GM12874 (cell line): ENCODE measurements around the gene ZRANB1.

Experiments used
- TF ChIP-seq, protein P1 (sequence below): IDR thresholded peaks from 2 replicates; pipeline ENCODE4 v1.5.1; 2011; ENCODE audit warnings: low read depth, mild to moderate bottlenecking, control low read depth, low read length, moderate library complexity; ENCODE audit not compliant: insufficient read depth

ZRANB1 gene

DNA sequence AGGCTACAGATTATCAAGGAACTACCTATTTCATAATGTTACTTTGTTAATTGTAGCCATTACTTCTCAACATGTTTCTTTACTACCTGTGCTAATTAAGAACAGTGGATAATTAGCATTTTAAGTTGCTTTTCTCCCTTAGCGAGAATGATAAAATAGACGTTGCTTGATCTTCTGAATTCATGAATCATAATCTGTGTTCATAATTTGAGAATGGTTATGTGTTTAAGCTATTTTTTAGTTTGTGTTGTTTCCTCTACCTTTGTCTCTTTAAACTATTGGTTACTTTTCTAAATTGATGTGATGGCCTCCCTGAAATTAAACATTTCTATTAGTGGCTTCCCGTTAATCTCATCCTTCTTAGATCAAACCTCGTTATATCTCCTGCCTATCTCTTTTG, at the start of gene ZRANB1:
ZRANB1 (plus strand) TSS at position 301 of the 400 bp plus-strand sequence. CDS start 371 bp downstream, outside the sequence.
- TF ChIP-seq, protein P1, sequence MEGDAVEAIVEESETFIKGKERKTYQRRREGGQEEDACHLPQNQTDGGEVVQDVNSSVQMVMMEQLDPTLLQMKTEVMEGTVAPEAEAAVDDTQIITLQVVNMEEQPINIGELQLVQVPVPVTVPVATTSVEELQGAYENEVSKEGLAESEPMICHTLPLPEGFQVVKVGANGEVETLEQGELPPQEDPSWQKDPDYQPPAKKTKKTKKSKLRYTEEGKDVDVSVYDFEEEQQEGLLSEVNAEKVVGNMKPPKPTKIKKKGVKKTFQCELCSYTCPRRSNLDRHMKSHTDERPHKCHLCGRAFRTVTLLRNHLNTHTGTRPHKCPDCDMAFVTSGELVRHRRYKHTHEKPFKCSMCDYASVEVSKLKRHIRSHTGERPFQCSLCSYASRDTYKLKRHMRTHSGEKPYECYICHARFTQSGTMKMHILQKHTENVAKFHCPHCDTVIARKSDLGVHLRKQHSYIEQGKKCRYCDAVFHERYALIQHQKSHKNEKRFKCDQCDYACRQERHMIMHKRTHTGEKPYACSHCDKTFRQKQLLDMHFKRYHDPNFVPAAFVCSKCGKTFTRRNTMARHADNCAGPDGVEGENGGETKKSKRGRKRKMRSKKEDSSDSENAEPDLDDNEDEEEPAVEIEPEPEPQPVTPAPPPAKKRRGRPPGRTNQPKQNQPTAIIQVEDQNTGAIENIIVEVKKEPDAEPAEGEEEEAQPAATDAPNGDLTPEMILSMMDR: no peak

DNA sequence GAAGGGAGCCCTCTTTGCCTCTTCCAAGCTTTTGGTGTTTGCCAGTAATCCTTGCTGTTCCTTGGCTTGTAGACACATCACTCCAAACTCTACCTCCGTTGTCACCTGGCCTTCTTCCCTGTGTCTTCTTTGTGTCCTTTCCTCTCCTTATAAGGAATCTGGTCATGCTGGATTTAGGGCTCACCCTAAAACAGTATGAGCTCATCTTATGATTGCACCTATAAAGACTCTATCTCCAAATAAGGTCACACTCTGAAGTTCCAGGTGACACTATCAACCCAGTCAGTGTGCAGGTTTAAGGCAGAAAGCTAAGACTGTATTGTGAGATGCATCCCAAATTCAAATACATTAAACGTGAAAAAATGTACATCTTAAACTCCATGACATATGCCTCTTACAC, 49.0 kb upstream of the ZRANB1 start:
- TF ChIP-seq, protein P1: no peak

DNA sequence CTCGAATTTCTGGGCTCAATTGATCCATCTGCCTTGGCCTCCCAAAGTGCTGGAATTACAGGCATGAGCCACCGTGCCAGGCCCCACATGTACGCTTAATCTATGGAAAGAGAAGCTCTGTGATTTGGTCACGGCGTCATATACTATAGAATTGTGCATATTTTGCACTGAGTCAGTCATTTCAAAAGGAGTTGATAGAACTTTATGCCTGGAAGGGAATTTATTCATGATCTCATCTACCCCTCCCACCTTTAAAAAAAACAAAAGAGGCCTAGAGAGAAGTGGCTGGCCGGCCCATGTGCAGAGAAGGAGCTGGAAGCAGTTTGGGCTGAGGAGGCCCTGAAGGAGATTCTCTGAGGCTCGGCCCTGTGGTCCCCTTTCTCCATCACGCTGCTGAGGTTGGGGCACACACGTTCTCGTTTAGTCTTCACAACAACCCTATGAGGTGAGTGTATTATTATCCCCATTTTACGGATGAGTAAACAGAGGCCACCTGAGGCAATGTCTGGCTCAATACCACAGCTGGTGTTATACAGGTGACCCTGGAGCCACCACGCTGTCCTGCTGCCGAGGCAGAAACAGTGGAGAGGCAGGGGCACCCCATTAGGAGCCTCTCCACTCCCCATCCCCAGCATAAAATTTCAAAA, 47.2 kb upstream of the ZRANB1 start:
- TF ChIP-seq, protein P1: no peak

DNA sequence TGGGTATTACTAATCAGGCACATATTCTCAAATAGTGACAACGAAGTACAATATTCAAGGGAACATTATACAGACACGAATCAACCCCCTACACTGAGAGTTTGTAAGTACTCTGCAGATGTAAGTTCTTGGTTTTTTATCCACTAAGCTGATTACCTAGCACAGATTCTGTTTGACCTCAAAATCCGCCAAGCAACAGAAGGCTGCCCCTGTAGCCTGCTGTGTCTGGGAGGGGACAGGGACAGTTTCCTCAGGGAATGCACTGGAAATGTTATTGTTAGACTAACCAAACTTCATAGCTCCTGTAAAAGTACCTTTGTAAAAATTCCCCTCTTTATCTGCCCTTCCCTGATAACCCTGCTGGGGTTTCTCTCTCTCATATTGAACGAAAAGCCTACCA, 45.2 kb upstream of the ZRANB1 start:
- TF ChIP-seq, protein P1: no peak

DNA sequence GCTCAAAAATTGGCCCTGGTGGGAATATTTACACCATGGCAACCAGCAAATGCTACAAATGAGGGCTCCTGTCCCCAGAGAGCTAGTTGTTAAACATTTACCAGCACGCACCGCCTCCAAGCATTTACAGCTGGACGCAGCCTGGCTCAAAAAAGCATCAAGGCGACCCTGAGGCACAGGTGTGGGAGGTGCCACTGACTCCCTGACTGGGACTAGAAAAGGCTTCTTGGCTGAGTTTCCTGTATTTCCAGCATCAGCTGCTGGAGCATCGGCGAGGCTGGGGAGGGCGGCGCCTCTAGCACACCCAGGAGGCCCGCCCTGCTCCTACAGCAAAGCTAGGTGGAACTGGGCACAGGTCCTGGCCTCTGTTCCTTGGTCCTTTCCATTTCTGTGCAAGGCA, 43.5 kb upstream of the ZRANB1 start:
- TF ChIP-seq, protein P1: no peak

DNA sequence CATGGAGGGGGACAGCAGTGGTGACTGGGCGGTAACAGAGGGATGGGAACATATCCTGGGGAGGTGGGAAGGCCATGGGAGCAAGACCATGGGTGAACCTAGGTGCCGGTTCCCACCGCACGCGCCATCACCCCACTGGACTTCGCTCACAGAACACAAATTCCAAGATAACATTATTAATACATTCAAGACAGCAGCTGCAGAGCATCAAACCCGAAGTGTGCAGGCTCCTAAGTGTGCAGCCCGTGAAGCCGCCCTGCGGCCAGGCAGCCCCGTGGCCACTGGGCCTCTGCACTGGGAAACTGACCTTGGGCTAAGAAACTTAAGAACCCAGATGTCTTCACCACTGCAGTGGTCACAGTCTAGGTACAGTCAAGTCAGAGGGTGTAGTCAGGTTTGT, 42.8 kb upstream of the ZRANB1 start:
- TF ChIP-seq, protein P1: no peak

DNA sequence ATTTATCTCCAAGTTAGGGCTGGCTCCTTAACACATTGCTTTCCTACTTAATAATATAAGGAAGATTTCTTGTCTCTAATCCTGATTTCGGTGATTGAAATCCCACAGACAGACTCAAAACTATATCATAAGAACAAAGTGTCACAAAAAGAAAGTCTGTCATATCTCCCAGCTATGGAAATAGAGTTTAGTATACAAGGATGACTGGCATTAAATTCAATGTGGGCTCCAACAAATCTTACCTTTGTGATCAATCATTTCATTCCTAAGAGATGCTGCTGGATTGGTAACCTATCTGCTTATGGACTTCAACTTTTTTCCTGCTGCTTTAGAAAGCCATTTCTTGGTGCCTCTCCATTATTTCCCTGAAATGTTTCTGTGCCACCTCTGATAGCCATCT, 39.5 kb upstream of the ZRANB1 start:
- TF ChIP-seq, protein P1: no peak
